GM12874 (cell line): ENCODE results near the gene ATMIN.

Experiments
- TF ChIP-seq, protein P1 (sequence below): IDR thresholded peaks from 2 replicates; pipeline ENCODE4 v1.5.1; 2011; ENCODE audit warnings: low read depth, mild to moderate bottlenecking, control low read depth, low read length, moderate library complexity; ENCODE audit not compliant: insufficient read depth

ATMIN gene

DNA sequence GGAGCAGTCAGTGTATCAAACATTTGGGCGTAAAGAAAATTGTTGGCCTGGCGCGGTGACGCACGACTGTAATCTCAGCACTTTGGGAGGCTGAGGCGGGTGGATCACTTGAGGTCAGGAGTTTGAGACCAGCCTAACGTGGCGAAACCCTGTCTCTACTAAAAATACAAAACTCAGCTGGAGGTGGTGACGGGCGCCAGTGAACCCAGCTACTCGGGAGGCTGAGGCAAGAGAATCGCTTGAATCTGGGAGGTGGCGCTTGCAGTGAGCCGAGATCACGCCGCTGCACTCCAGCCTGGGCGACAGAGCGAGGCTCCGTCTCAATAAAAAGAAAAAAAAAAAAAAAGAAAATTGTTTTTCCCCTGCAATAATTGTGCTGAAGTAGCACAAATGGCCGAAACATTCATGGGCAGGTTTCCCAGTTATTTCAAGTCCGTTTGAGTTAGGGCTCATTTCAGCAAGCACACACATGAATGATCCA, 59.2 kb downstream of the ATMIN start:
- TF ChIP-seq, protein P1, sequence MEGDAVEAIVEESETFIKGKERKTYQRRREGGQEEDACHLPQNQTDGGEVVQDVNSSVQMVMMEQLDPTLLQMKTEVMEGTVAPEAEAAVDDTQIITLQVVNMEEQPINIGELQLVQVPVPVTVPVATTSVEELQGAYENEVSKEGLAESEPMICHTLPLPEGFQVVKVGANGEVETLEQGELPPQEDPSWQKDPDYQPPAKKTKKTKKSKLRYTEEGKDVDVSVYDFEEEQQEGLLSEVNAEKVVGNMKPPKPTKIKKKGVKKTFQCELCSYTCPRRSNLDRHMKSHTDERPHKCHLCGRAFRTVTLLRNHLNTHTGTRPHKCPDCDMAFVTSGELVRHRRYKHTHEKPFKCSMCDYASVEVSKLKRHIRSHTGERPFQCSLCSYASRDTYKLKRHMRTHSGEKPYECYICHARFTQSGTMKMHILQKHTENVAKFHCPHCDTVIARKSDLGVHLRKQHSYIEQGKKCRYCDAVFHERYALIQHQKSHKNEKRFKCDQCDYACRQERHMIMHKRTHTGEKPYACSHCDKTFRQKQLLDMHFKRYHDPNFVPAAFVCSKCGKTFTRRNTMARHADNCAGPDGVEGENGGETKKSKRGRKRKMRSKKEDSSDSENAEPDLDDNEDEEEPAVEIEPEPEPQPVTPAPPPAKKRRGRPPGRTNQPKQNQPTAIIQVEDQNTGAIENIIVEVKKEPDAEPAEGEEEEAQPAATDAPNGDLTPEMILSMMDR = no peak

DNA sequence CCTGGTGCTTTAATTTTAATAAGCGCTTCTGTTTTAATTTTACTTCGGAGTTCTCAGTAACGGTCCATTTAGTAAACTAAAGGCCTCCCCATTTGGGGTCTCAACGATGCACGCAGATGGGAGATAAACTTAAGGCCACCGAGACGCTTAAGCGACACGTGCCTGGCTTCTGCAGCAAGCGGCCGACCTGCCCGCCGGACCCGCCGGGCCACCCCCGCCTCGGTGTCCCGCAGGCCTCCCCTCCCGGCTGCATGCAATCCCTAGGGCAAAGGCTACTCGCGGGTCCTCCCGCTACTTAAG, 60.0 kb downstream of the ATMIN start:
- TF ChIP-seq, protein P1 = no peak

- TF ChIP-seq, protein P1 = no peak
Observed at GRCh38 chr16:81095953-81096714, 60.5 kb downstream of the ATMIN start, which contains the start of gene GCSH. Gene GCSH, minus strand, starts transcription at chr16:81096395. Its CDS starts 117 bp downstream, at chr16:81096278.

DNA sequence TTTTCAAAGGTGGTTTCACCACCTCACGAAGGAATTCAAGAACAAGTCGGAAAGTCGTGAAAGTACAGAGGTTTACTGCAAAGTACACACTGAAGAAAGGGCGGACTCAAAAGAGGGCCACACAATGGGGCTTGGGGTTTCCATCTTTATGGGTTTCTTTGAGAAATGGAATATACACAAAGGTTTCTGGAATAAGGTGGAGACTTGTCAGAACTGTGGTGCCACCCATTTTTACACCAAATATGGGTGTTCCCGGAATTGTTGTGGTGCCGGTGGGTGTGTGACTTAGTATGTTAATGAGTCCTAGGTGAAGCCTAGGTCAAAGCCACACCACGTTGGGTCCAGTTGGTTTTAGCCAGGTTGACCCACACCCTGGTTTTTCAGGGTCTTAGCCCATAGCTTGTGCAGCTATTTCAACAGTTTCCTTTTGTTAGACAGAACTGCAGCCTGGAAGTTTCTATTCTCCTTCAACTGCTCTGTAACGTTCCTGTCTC, 61.1 kb downstream of the ATMIN start:
- TF ChIP-seq, protein P1 = no peak
